Measurements from ENCODE around the gene PGAM2. TPM values are rescaled to one million over a fixed set of nuclear protein-coding genes. Genes with fewer than 3 reads are reported as not detected.

PGAM2 gene
- total and polyA plus RNA-seq, 2 of the 13 experiments (the other 11 are each of a cell fraction or from before 2014, with no cell fraction given): 0.22 TPM; not detected in 1

- TF ChIP-seq ZZZ3 (CRISPR knock-in tag; IDR thresholded peaks at IDR 0.05; ENCODE audit: borderline replicate concordance) (no peak), ZNF772 (CRISPR knock-in tag; IDR thresholded peaks at IDR 0.05) (peak; percentile 31; the same call in 1 of the 2 replicates), ZNF781 (CRISPR knock-in tag; IDR thresholded peaks at IDR 0.05; ENCODE audit: borderline replicate concordance, not compliant biosample characterization) (no peak), DBP (CRISPR knock-in tag; IDR thresholded peaks at IDR 0.05; ENCODE audit: not compliant biosample characterization) (no peak), ZNF33B (CRISPR knock-in tag; IDR thresholded peaks at IDR 0.05) (0 out of 2 replicates have a peak, but pooled peaks have one; percentile 49), ZNF251 (CRISPR knock-in tag; IDR thresholded peaks at IDR 0.05) (no peak), NBN (conservative IDR thresholded peaks at IDR 0.05) (no peak), POLR2G (IDR thresholded peaks at IDR 0.05; ENCODE audit: low read depth, low read length) (peak; percentile 96), MEIS2 (CRISPR knock-in tag; IDR thresholded peaks at IDR 0.05) (peak; percentile 90), SRY (CRISPR knock-in tag; IDR thresholded peaks at IDR 0.05) (peak; percentile 74; the same call in 1 of the 2 replicates), ZNF383 (CRISPR knock-in tag; IDR thresholded peaks at IDR 0.05; ENCODE audit: borderline replicate concordance) (no peak; the same call in 1 of the 2 replicates), ZNF430 (CRISPR knock-in tag; IDR thresholded peaks at IDR 0.05) (peak; percentile 70), PHF5A (CRISPR knock-in tag; IDR thresholded peaks at IDR 0.05; ENCODE audit: low read depth, unreplicated experiment) (no peak), ESRRA (CRISPR knock-in tag; IDR thresholded peaks at IDR 0.05; ENCODE audit: low read depth) (peak; percentile 37; the same call in 1 of the 2 replicates), MLLT10 (CRISPR knock-in tag; IDR thresholded peaks at IDR 0.05) (no peak), PBX2 (CRISPR knock-in tag; IDR thresholded peaks at IDR 0.05) (0 out of 2 replicates have a peak, but pooled peaks have one; percentile 23), ZNF75D (CRISPR knock-in tag; IDR thresholded peaks at IDR 0.05; ENCODE audit: borderline replicate concordance) (no peak), ZNF484 (CRISPR knock-in tag; IDR thresholded peaks at IDR 0.05; ENCODE audit: borderline replicate concordance, low read depth) (no peak), DNMT3B (CRISPR knock-in tag; conservative IDR thresholded peaks at IDR 0.05) (no peak), ZNF660 (CRISPR knock-in tag; IDR thresholded peaks at IDR 0.05; ENCODE audit: borderline replicate concordance, low read depth) (no peak), ETS1 (CRISPR knock-in tag; IDR thresholded peaks at IDR 0.05) (0 out of 2 replicates have a peak, but pooled peaks have one; percentile 88), KDM4B (CRISPR knock-in tag; IDR thresholded peaks at IDR 0.05) (no peak), ZEB1 (IDR thresholded peaks at IDR 0.05; ENCODE audit: insufficient replicate concordance, low read depth) (no peak), DMTF1 (CRISPR knock-in tag; IDR thresholded peaks at IDR 0.05) (no peak), ZNF766 (CRISPR knock-in tag; IDR thresholded peaks at IDR 0.05; ENCODE audit: borderline replicate concordance) (0 out of 2 replicates have a peak, but pooled peaks have one; percentile 24)
Observed at GRCh38 chr7:44044315-44045225, 20.8 kb downstream of the PGAM2 start, which contains the start of gene DBNL (continued).

All from HepG2 (cell line).